Mesendoderm (in vitro differentiated cells): Measurements from ENCODE around the gene TPT1.
"Not testable (repeated sequence)": the region's sequence is repeated elsewhere in the genome, so short reads cannot be mapped to it uniquely, and the experiment has no call there.

ENCODE experiments used
- DNase-seq: peaks from one replicate; pipeline ENCODE4 v3.0.0; 2013
- H2AK5ac ChIP-seq: 2 replicates; pipeline ENCODE4 v1.6.1; 2013; ENCODE audit warnings: low read length, inconsistent platforms
- H2BK120ac ChIP-seq: 2 replicates; pipeline ENCODE4 v1.6.1; 2013; ENCODE audit warnings: low read depth, mild to moderate bottlenecking, low read length, moderate library complexity, mixed read lengths
- H2BK15ac ChIP-seq: replicated peaks from 2 replicates; pipeline ENCODE4 v1.6.1; 2013; ENCODE audit warnings: low read depth, mild to moderate bottlenecking, moderate library complexity
- H2BK5ac ChIP-seq: 2 replicates; pipeline ENCODE4 v1.6.1; 2013; ENCODE audit warnings: low read length, inconsistent platforms
- H3K18ac ChIP-seq: 2 replicates; pipeline ENCODE4 v1.6.1; 2013; ENCODE audit warnings: mild to moderate bottlenecking, low read length, mixed read lengths
- H3K23ac ChIP-seq: one replicate; pipeline ENCODE4 v1.6.1; 2013; ENCODE audit warnings: low read length
- H3K27ac ChIP-seq: 2 replicates; pipeline ENCODE4 v1.5.1; 2013; ENCODE audit warnings: low read depth, mild to moderate bottlenecking, inconsistent platforms, low read length, moderate library complexity
- H3K27me3 ChIP-seq: 2 replicates; pipeline ENCODE4 v1.6.1; 2013; ENCODE audit warnings: low read length, control low read depth, mild to moderate bottlenecking, inconsistent platforms; ENCODE audit not compliant: insufficient read depth, poor library complexity
- H3K36me3 ChIP-seq: 2 replicates; pipeline ENCODE4 v1.6.1; 2013; ENCODE audit warnings: low read length, inconsistent platforms; ENCODE audit not compliant: control insufficient read depth, insufficient read depth
- H3K4ac ChIP-seq: one replicate; pipeline ENCODE4 v1.6.1; 2013; ENCODE audit warnings: low read depth, mild to moderate bottlenecking, low read length, moderate library complexity
- H3K4me1 ChIP-seq: 2 replicates; pipeline ENCODE4 v1.6.1; 2013; ENCODE audit warnings: low read depth, low read length, inconsistent platforms; ENCODE audit not compliant: control insufficient read depth
- H3K4me2 ChIP-seq: 2 replicates; pipeline ENCODE4 v1.6.1; 2013; ENCODE audit warnings: low read length
- H3K4me3 ChIP-seq: 2 replicates; pipeline ENCODE4 v1.5.1; 2013; ENCODE audit warnings: mild to moderate bottlenecking, low read length
- H3K56ac ChIP-seq: one replicate; pipeline ENCODE4 v1.6.1; 2013; ENCODE audit warnings: low read length
- H3K79me1 ChIP-seq: 2 replicates; pipeline ENCODE4 v1.6.1; 2013; ENCODE audit warnings: low read length, inconsistent platforms
- H3K79me2 ChIP-seq: 2 replicates; pipeline ENCODE4 v1.6.1; 2013; ENCODE audit warnings: mild to moderate bottlenecking, low read length; ENCODE audit not compliant: control insufficient read depth, insufficient read depth
- H3K9ac ChIP-seq: 2 replicates; pipeline ENCODE4 v1.6.1; 2013; ENCODE audit warnings: low read length, inconsistent platforms
- H4K5ac ChIP-seq: one replicate; pipeline ENCODE4 v1.6.1; 2013; ENCODE audit warnings: low read length
- H4K8ac ChIP-seq: one replicate; pipeline ENCODE4 v1.6.1; 2013; ENCODE audit warnings: low read depth, mild to moderate bottlenecking, control low read depth, low read length, moderate library complexity
- WGBS: extraction: QIAGEN DNeasy Blood & Tissue Kit; methylation state at CpG from one replicate; pipeline ENCODE4 v1.1.7; 2013; ENCODE audit warnings: low lambda C conversion rate, missing lambda C conversion rate; ENCODE audit not compliant: insufficient coverage; ENCODE audit errors: extremely low coverage; 5-methylcytosine and 5-hydroxymethylcytosine counted together

TPT1 gene

GRCh38 chr13:45343102-45343501, 2.1 kb upstream of the TPT1 start:
- not testable (repeated sequence) for H3K9ac ChIP-seq, H3K36me3 ChIP-seq, H2BK120ac ChIP-seq, H3K27ac ChIP-seq, H3K4me2 ChIP-seq, H3K18ac ChIP-seq, H2BK5ac ChIP-seq, H3K79me1 ChIP-seq, H4K5ac ChIP-seq, H4K8ac ChIP-seq, H3K23ac ChIP-seq, H2BK15ac ChIP-seq, H3K4me1 ChIP-seq, H3K27me3 ChIP-seq, H2AK5ac ChIP-seq, H3K4ac ChIP-seq, DNase-seq, H3K56ac ChIP-seq, H3K4me3 ChIP-seq
- WGBS, result no CpG with 5 or more reads among the region's 9 CpGs
- H3K79me2 ChIP-seq, result peaks cover 30% of the 10 kb centered on the region

GRCh38 chr13:45342668-45343067, 1.7 kb upstream of the TPT1 start:
- no CpG with 5 or more reads among the region's 14 CpGs for WGBS
- not testable (repeated sequence) for DNase-seq, H4K5ac ChIP-seq, H3K36me3 ChIP-seq, H3K9ac ChIP-seq, H3K4me2 ChIP-seq, H3K56ac ChIP-seq, H2BK15ac ChIP-seq, H2AK5ac ChIP-seq, H4K8ac ChIP-seq, H3K4me3 ChIP-seq, H3K27me3 ChIP-seq, H3K4me1 ChIP-seq, H3K79me1 ChIP-seq, H3K4ac ChIP-seq, H3K18ac ChIP-seq, H3K23ac ChIP-seq, H2BK5ac ChIP-seq, H3K27ac ChIP-seq, H2BK120ac ChIP-seq
- peaks cover 34% of the 10 kb centered on the region for H3K79me2 ChIP-seq

- peak overlapping the region; percentile 63 for H3K4me2 ChIP-seq
- no peaks in the 10 kb centered on the region for H3K27me3 ChIP-seq
- H3K79me1 ChIP-seq, result peaks cover 5% of the 10 kb centered on the region
- H2BK5ac ChIP-seq, result no peak overlapping the region
- no peak overlapping the region for H2AK5ac ChIP-seq
- H4K5ac ChIP-seq, result no peak overlapping the region
- no peak overlapping the region for H4K8ac ChIP-seq
- DNase-seq, result no peak
- H3K56ac ChIP-seq, result peak overlapping the region; percentile 90
- H3K27ac ChIP-seq, result peak overlapping the region; percentile 48
- H2BK120ac ChIP-seq, result no peak overlapping the region
- H3K23ac ChIP-seq, result no peak overlapping the region
- H3K4me3 ChIP-seq, result peak overlapping the region; percentile 81
- H3K79me2 ChIP-seq, result peaks cover 38% of the 10 kb centered on the region
- peak overlapping the region; percentile 90 for H3K9ac ChIP-seq
- H3K4ac ChIP-seq, result peak overlapping the region; percentile 73
- no CpG with 5 or more reads among the region's 17 CpGs for WGBS
- peaks cover 10% of the 10 kb centered on the region for H3K36me3 ChIP-seq
- no peak overlapping the region for H2BK15ac ChIP-seq
- H3K4me1 ChIP-seq, result peaks cover 5% of the 10 kb centered on the region
- H3K18ac ChIP-seq, result peak overlapping the region; percentile 96
These were observed 967 bp upstream of the TPT1 start for GRCh38 chr13:45341799-45342500.

- Histone ChIP-seq H2AK5ac (no peak overlapping the region), H2BK120ac (peak overlapping the region; percentile 46), H3K56ac (peak overlapping the region; percentile 99), H3K4ac (peak overlapping the region; percentile 96), H4K5ac (no peak overlapping the region), H3K9ac (peak overlapping the region; percentile 99), H3K36me3 (peaks cover 22% of the 10 kb centered on the region), H3K79me2 (peaks cover 43% of the 10 kb centered on the region), H3K4me1 (peaks cover 5% of the 10 kb centered on the region), H3K18ac (peak overlapping the region; percentile 97), H2BK15ac (no peak overlapping the region), H4K8ac (peak overlapping the region; percentile 83), H3K23ac (no peak overlapping the region), H3K27me3 (no peaks in the 10 kb centered on the region), H2BK5ac (peak overlapping the region; percentile 74), H3K4me3 (peak overlapping the region; percentile 88), H3K79me1 (peaks cover 11% of the 10 kb centered on the region), H3K27ac (peak overlapping the region; percentile 87), H3K4me2 (peak overlapping the region; percentile 84)
- WGBS, result no CpG with 5 or more reads among the region's 64 CpGs
- DNase-seq, result peak; percentile 93
These were observed 455 bp downstream of the TPT1 start for GRCh38 chr13:45340422-45341033.

GRCh38 chr13:45339867-45340266, 1.1 kb downstream of the TPT1 start:
- no peak overlapping the region for H3K23ac ChIP-seq
- H4K8ac ChIP-seq, result no peak overlapping the region
- H3K4me1 ChIP-seq, result peaks cover 5% of the 10 kb centered on the region
- no peaks in the 10 kb centered on the region for H3K27me3 ChIP-seq
- H3K79me2 ChIP-seq, result peaks cover 43% of the 10 kb centered on the region
- peak overlapping the region; percentile 88 for H3K4me3 ChIP-seq
- no peak overlapping the region for H4K5ac ChIP-seq
- H3K4ac ChIP-seq, result no peak overlapping the region
- H3K79me1 ChIP-seq, result peaks cover 11% of the 10 kb centered on the region
- peak overlapping the region; percentile 99 for H3K9ac ChIP-seq
- H3K27ac ChIP-seq, result no peak overlapping the region
- H3K36me3 ChIP-seq, result peaks cover 22% of the 10 kb centered on the region
- H2BK5ac ChIP-seq, result no peak overlapping the region
- H3K4me2 ChIP-seq, result peak overlapping the region; percentile 84
- no peak overlapping the region for H2AK5ac ChIP-seq
- H3K18ac ChIP-seq, result no peak overlapping the region
- peak overlapping the region; percentile 99 for H3K56ac ChIP-seq
- no CpG with 5 or more reads among the region's 11 CpGs for WGBS
- no peak overlapping the region for H2BK15ac ChIP-seq
- DNase-seq, result no peak
- no peak overlapping the region for H2BK120ac ChIP-seq
